Measurements from ENCODE around the gene CACNG3.

The CACNG3 gene

GRCh38 chr16:24396350-24397271, 140.5 kb downstream of the CACNG3 start:
- no peak for DNase-seq (ENCODE audit: low read depth)

- DNase-seq (ENCODE audit: low read depth) = no peak
Measured at GRCh38 chr16:24409045-24409444, 152.9 kb downstream of the CACNG3 start.
